Karpas-422 (cell line): ENCODE measurements around the gene MAGOH. TPM values are rescaled to one million over a fixed set of nuclear protein-coding genes. Genes with fewer than 3 reads are reported as not detected.

ENCODE experiments used
- DNase-seq: peaks from one replicate; pipeline ENCODE4 v3.0.0-alpha.2; 2015
- H2AFZ ChIP-seq: fragments of 200-600 bp; sonication (generic); 2 replicates; pipeline ENCODE4 v1.6.1; 2014; ENCODE audit warnings: antibody characterized with exemption, low read length, mixed read lengths
- H3K27ac ChIP-seq: fragments of 200-600 bp; sonication (generic); 2 replicates; pipeline ENCODE4 v1.5.1; 2014; ENCODE audit warnings: mild to moderate bottlenecking, low read length, moderate library complexity
- H3K27me3 ChIP-seq: fragments of 200-600 bp; sonication (generic); 2 replicates; pipeline ENCODE4 v1.6.1; 2014; ENCODE audit warnings: low read length, mixed read lengths
- H3K36me3 ChIP-seq: fragments of 200-600 bp; sonication (generic); 2 replicates; pipeline ENCODE4 v1.6.1; 2014; ENCODE audit warnings: low read length, mixed read lengths; ENCODE audit not compliant: insufficient read depth
- H3K4me1 ChIP-seq: fragments of 200-600 bp; sonication (generic); 2 replicates; pipeline ENCODE4 v1.6.1; 2014; ENCODE audit warnings: mild to moderate bottlenecking, low read length, mixed read lengths
- H3K4me2 ChIP-seq: fragments of 200-600 bp; sonication (generic); 2 replicates; pipeline ENCODE4 v1.6.1; 2014; ENCODE audit warnings: low read length, low read depth, mild to moderate bottlenecking; ENCODE audit not compliant: poor library complexity, severe bottlenecking
- H3K4me3 ChIP-seq: fragments of 200-600 bp; sonication (generic); 2 replicates; pipeline ENCODE4 v1.5.1; 2014; ENCODE audit warnings: mild to moderate bottlenecking, antibody characterized with exemption, low read length, mixed read lengths
- H3K79me2 ChIP-seq: fragments of 200-600 bp; sonication (generic); 2 replicates; pipeline ENCODE4 v1.6.1; 2014; ENCODE audit warnings: mild to moderate bottlenecking, low read length, mixed read lengths
- H3K9ac ChIP-seq: fragments of 200-600 bp; sonication (generic); 2 replicates; pipeline ENCODE4 v1.6.0; 2014; ENCODE audit warnings: low read length
- H3K9me2 ChIP-seq: fragments of 200-600 bp; sonication (generic), shearing (Covaris generic); replicated peaks from 2 replicates; pipeline ENCODE4 v1.6.0; 2014; ENCODE audit warnings: mild to moderate bottlenecking, low read length, moderate library complexity; ENCODE audit not compliant: insufficient read depth
- H3K9me3 ChIP-seq: fragments of 300-700, 200-600 bp; sonication (generic); 2 replicates; pipeline ENCODE4 v1.6.1; 2014; ENCODE audit warnings: low read length, mixed read lengths
- H4K20me1 ChIP-seq: fragments of 200-600 bp; sonication (generic); 2 replicates; pipeline ENCODE4 v1.6.1; 2014; ENCODE audit warnings: mild to moderate bottlenecking, antibody characterized with exemption, low read length, low read depth; ENCODE audit not compliant: insufficient read depth
- total RNA-seq: library from RNA; depleted of rRNA; stranded (reverse); fragments of >200 nt; shearing (Covaris generic); gene quantifications from 2 replicates; pipeline ENCODE4 v1.2.3, GENCODE V29; 2014; ENCODE audit warnings: low replicate concordance

The MAGOH gene
- total RNA-seq, 1 experiment from 2014 or later = 67.1 TPM

- H3K4me2 ChIP-seq = no peak overlapping the region
- H3K9me3 ChIP-seq = no peaks in the 10 kb centered on the region
- H3K27ac ChIP-seq = no peak overlapping the region
- no peak for DNase-seq
- peaks cover 33% of the 10 kb centered on the region; the same call in 1 of the 2 replicates for H3K36me3 ChIP-seq
- no peaks in the 10 kb centered on the region for H3K79me2 ChIP-seq
- peaks cover 3% of the 10 kb centered on the region; the same call in 1 of the 2 replicates for H4K20me1 ChIP-seq
- H3K9ac ChIP-seq = no peak overlapping the region
- H3K4me3 ChIP-seq = no peak overlapping the region
- no peak overlapping the region for H2AFZ ChIP-seq
- H3K9me2 ChIP-seq = no peaks in the 10 kb centered on the region
- H3K4me1 ChIP-seq = peaks cover 24% of the 10 kb centered on the region
- H3K27me3 ChIP-seq = no peaks in the 10 kb centered on the region
These were observed 35.7 kb upstream of the MAGOH start for GRCh38 chr1:53274026-53274425.

GRCh38 chr1:53273526-53273925, 35.2 kb upstream of the MAGOH start:
- DNase-seq = no peak
- no peak overlapping the region for H2AFZ ChIP-seq

GRCh38 chr1:53272349-53272748, 34.0 kb upstream of the MAGOH start:
- H3K4me1 ChIP-seq = peaks cover 24% of the 10 kb centered on the region
- peaks cover 3% of the 10 kb centered on the region; the same call in 1 of the 2 replicates for H4K20me1 ChIP-seq
- no peak overlapping the region for H3K4me3 ChIP-seq
- 0 out of 2 replicates have a peak, but pooled peaks cover 5% of the 10 kb centered on the region for H3K79me2 ChIP-seq
- no peak for DNase-seq
- H3K27me3 ChIP-seq = no peaks in the 10 kb centered on the region
- H2AFZ ChIP-seq = no peak overlapping the region
- no peak overlapping the region for H3K4me2 ChIP-seq
- no peak overlapping the region for H3K9ac ChIP-seq
- H3K9me2 ChIP-seq = no peaks in the 10 kb centered on the region
- H3K9me3 ChIP-seq = no peaks in the 10 kb centered on the region
- H3K27ac ChIP-seq = no peak overlapping the region
- H3K36me3 ChIP-seq = peaks cover 35% of the 10 kb centered on the region; the same call in 1 of the 2 replicates

More at GRCh38 chr1:53273526-53273925, 35.2 kb upstream of the MAGOH start:
- Histone ChIP-seq H3K4me1 (peaks cover 24% of the 10 kb centered on the region), H3K27me3 (no peaks in the 10 kb centered on the region), H3K79me2 (0 out of 2 replicates have a peak, but pooled peaks cover 2% of the 10 kb centered on the region), H3K36me3 (peaks cover 36% of the 10 kb centered on the region; the same call in 1 of the 2 replicates), H4K20me1 (peaks cover 3% of the 10 kb centered on the region; the same call in 1 of the 2 replicates), H3K4me2 (no peak overlapping the region), H3K9me3 (no peaks in the 10 kb centered on the region), H3K9me2 (no peaks in the 10 kb centered on the region), H3K9ac (no peak overlapping the region), H3K4me3 (no peak overlapping the region), H3K27ac (no peak overlapping the region)

GRCh38 chr1:53271446-53272090, 33.2 kb upstream of the MAGOH start:
- Histone ChIP-seq H3K4me2 (no peak overlapping the region), H4K20me1 (peaks cover 3% of the 10 kb centered on the region; the same call in 1 of the 2 replicates), H3K9me2 (no peaks in the 10 kb centered on the region), H3K27ac (no peak overlapping the region), H3K79me2 (0 out of 2 replicates have a peak, but pooled peaks cover 5% of the 10 kb centered on the region), H3K9ac (no peak overlapping the region), H3K27me3 (no peaks in the 10 kb centered on the region), H3K9me3 (no peaks in the 10 kb centered on the region), H3K4me3 (no peak overlapping the region), H3K4me1 (peaks cover 24% of the 10 kb centered on the region), H2AFZ (no peak overlapping the region), H3K36me3 (peaks cover 32% of the 10 kb centered on the region; the same call in 1 of the 2 replicates)
- no peak for DNase-seq

GRCh38 chr1:53270873-53271272, 32.6 kb upstream of the MAGOH start:
- Histone ChIP-seq H3K27me3 (no peaks in the 10 kb centered on the region), H3K9ac (no peak overlapping the region), H2AFZ (no peak overlapping the region), H3K79me2 (0 out of 2 replicates have a peak, but pooled peaks cover 5% of the 10 kb centered on the region), H3K36me3 (peaks cover 35% of the 10 kb centered on the region; the same call in 1 of the 2 replicates), H3K4me3 (no peak overlapping the region), H3K9me2 (no peaks in the 10 kb centered on the region), H3K27ac (no peak overlapping the region), H3K4me2 (no peak overlapping the region), H3K9me3 (no peaks in the 10 kb centered on the region), H4K20me1 (peaks cover 3% of the 10 kb centered on the region; the same call in 1 of the 2 replicates), H3K4me1 (peaks cover 24% of the 10 kb centered on the region)
- DNase-seq = no peak

GRCh38 chr1:53270107-53270506, 31.8 kb upstream of the MAGOH start:
- Histone ChIP-seq H3K27ac (no peak overlapping the region), H3K4me2 (no peak overlapping the region), H3K27me3 (no peaks in the 10 kb centered on the region), H3K79me2 (0 out of 2 replicates have a peak, but pooled peaks cover 5% of the 10 kb centered on the region), H3K36me3 (peaks cover 42% of the 10 kb centered on the region; the same call in 1 of the 2 replicates), H3K4me1 (peaks cover 24% of the 10 kb centered on the region), H3K9ac (no peak overlapping the region), H4K20me1 (peaks cover 3% of the 10 kb centered on the region; the same call in 1 of the 2 replicates), H3K9me2 (no peaks in the 10 kb centered on the region), H2AFZ (no peak overlapping the region), H3K9me3 (no peaks in the 10 kb centered on the region), H3K4me3 (no peak overlapping the region)
- DNase-seq = no peak

- Histone ChIP-seq H3K79me2 (0 out of 2 replicates have a peak, but pooled peaks cover 5% of the 10 kb centered on the region), H3K36me3 (peaks cover 53% of the 10 kb centered on the region; the same call in 1 of the 2 replicates), H3K9me2 (no peaks in the 10 kb centered on the region), H3K9me3 (no peaks in the 10 kb centered on the region), H3K4me1 (peaks cover 24% of the 10 kb centered on the region), H3K27me3 (no peaks in the 10 kb centered on the region), H2AFZ (no peak overlapping the region), H3K27ac (no peak overlapping the region), H4K20me1 (peaks cover 3% of the 10 kb centered on the region; the same call in 1 of the 2 replicates), H3K4me2 (no peak overlapping the region), H3K9ac (no peak overlapping the region), H3K4me3 (no peak overlapping the region)
- no peak for DNase-seq
These were observed 29.4 kb upstream of the MAGOH start for GRCh38 chr1:53267761-53268160.

- Histone ChIP-seq H4K20me1 (peaks cover 3% of the 10 kb centered on the region; the same call in 1 of the 2 replicates), H3K79me2 (0 out of 2 replicates have a peak, but pooled peaks cover 5% of the 10 kb centered on the region), H3K27me3 (no peaks in the 10 kb centered on the region), H3K9ac (no peak overlapping the region), H3K4me1 (peaks cover 16% of the 10 kb centered on the region), H3K4me2 (no peak overlapping the region), H3K4me3 (no peak overlapping the region), H3K9me2 (no peaks in the 10 kb centered on the region), H3K27ac (no peak overlapping the region), H3K36me3 (peaks cover 64% of the 10 kb centered on the region; the same call in 1 of the 2 replicates), H3K9me3 (no peaks in the 10 kb centered on the region), H2AFZ (no peak overlapping the region)
- DNase-seq = no peak
These were observed 27.7 kb upstream of the MAGOH start for GRCh38 chr1:53266038-53266437.
